Measurements from ENCODE around the gene BSN.

The BSN gene

DNA sequence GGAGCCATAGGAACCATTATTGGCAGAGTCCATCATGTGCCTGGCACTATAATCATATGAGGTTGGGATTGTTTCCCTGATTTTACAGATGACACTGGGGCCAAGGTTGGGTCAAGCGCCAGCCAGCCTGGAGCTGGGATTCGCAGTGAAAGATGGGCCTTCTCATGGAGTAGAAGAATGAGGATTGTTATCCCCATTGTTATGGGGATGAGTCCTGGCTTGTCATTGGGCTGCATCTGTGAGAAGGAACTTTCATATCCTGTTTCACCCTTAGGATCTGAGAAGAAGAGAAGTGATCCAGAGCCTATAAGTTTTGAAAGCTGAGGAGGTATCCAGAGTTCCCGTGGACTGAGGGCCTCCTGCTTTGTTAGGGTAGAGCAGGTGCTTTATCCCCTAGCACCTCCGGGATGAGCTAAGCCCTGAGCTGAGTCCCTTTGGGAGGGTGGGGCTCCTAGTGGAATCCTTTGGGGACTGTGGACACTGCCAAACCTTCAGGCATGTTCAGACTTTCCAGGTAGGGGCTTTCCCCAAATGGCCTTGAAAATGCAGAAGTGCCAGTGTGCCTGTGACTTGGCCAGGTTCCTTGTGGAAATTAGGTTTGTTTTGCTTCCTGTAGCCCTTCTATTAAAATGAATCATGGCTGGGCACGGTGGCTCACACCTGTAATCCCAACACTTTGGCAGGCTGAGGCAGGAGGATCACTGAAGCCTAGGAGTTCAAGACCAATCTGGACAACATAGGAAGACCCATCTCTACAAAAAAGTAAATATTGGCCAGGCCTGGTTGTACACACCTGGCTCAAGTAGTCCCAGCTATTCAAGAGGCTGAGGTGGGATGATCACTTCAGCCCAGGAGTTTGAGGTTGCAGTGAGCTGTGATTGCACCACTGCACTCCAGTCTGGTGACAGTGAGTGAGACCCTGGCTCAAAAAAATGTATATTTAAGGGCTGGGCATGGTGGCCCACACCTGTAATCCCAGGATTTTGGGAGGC is 30.2 kb upstream of the BSN start:
- H3K4me3 ChIP-seq (ENCODE audit: low read depth in 1 of 2, low read length in 2 of 2) = no peak overlapping the region
- no peaks in the 10 kb centered on the region for H3K9me3 ChIP-seq (ENCODE audit: low read length)
- no peak overlapping the region for H3K9ac ChIP-seq (ENCODE audit: low read length)
- H3K27ac ChIP-seq (ENCODE audit: low read depth, low read length) = no peak overlapping the region
- H3K4me1 ChIP-seq (ENCODE audit: insufficient read depth, low read length) = peaks cover 8% of the 10 kb centered on the region
- H3K36me3 ChIP-seq (ENCODE audit: insufficient read depth, low read length) = peaks cover 9% of the 10 kb centered on the region
- no peaks in the 10 kb centered on the region for H3K27me3 ChIP-seq (ENCODE audit: control insufficient read depth in 1 of 2, insufficient read depth in 2 of 2, low read length in 2 of 2)

DNA sequence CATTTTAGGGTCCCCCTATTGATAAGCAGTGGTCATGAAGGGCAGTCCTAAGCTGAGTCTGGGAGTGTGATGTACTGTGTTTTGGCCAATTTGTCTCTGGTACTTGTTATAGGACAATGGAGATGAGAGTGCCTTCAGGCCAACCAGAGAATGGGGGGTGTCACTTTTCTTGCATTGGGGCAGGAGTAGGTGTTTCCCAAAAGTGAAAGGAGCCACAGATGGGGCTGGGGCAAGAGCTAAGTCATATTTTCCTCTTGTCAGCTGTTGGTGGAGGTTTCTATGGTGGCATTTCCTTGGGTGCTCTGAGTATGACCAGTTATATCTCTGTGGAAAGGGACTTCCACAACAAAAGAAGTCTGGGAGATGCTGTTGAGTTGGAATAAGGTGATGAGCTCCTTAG is 24.7 kb upstream of the BSN start:
- H3K27ac ChIP-seq (ENCODE audit: low read depth, low read length) = no peak overlapping the region
- no peak overlapping the region for H3K4me3 ChIP-seq (ENCODE audit: low read depth in 1 of 2, low read length in 2 of 2)
- no peaks in the 10 kb centered on the region for H3K9me3 ChIP-seq (ENCODE audit: low read length)
- no peak overlapping the region for H3K9ac ChIP-seq (ENCODE audit: low read length)
- H3K36me3 ChIP-seq (ENCODE audit: insufficient read depth, low read length) = peaks cover 36% of the 10 kb centered on the region
- H3K4me1 ChIP-seq (ENCODE audit: insufficient read depth, low read length) = peaks cover 10% of the 10 kb centered on the region
- H3K27me3 ChIP-seq (ENCODE audit: control insufficient read depth in 1 of 2, insufficient read depth in 2 of 2, low read length in 2 of 2) = no peaks in the 10 kb centered on the region

DNA sequence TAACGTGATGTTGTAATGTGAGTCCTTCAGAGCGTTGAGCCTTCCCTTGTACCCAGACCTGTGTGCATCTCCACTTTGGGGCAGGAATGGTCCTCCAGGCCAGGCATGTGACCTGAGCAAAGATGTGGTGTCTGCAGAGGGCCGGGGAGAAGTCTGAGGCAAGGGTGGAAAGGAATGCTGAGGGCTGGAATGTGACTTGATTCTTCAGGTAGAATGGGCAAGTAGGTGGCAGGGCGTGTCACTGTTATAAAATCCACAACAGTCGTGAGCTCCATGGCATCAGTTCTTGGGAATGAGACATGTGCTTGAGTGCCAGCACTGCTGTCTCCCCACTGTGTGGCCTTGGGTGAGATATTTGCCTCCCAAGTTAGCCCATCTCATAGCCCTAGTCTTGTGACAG is 24.0 kb upstream of the BSN start:
- H3K36me3 ChIP-seq (ENCODE audit: insufficient read depth, low read length) = peaks cover 40% of the 10 kb centered on the region
- no peak overlapping the region for H3K9ac ChIP-seq (ENCODE audit: low read length)
- H3K27me3 ChIP-seq (ENCODE audit: control insufficient read depth in 1 of 2, insufficient read depth in 2 of 2, low read length in 2 of 2) = no peaks in the 10 kb centered on the region
- H3K4me3 ChIP-seq (ENCODE audit: low read depth in 1 of 2, low read length in 2 of 2) = no peak overlapping the region
- H3K27ac ChIP-seq (ENCODE audit: low read depth, low read length) = no peak overlapping the region
- H3K4me1 ChIP-seq (ENCODE audit: insufficient read depth, low read length) = peaks cover 16% of the 10 kb centered on the region
- H3K9me3 ChIP-seq (ENCODE audit: low read length) = no peaks in the 10 kb centered on the region

DNA sequence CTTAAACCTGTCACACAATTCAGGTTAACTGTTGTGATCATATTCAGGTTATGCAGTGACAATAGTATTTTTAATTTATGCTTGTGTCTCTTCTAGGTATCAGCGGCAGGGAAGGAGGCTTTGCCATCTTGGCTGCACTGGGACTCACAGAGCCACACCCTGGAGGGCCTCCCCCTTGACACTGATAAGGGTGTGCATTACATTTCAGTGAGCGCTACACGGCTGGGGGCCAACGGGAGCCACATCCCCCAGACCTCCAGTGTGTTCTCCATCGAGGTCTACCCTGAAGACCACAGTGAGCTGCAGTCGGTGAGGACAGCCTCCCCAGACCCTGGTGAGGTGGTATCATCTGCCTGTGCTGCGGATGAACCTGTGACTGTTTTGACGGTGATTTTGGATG is 23.6 kb upstream of the BSN start:
- Histone ChIP-seq H3K27me3 (ENCODE audit: control insufficient read depth in 1 of 2, insufficient read depth in 2 of 2, low read length in 2 of 2) (no peaks in the 10 kb centered on the region), H3K4me1 (ENCODE audit: insufficient read depth, low read length) (peaks cover 20% of the 10 kb centered on the region), H3K4me3 (ENCODE audit: low read depth in 1 of 2, low read length in 2 of 2) (no peak overlapping the region), H3K9me3 (ENCODE audit: low read length) (no peaks in the 10 kb centered on the region), H3K36me3 (ENCODE audit: insufficient read depth, low read length) (peaks cover 40% of the 10 kb centered on the region), H3K9ac (ENCODE audit: low read length) (no peak overlapping the region), H3K27ac (ENCODE audit: low read depth, low read length) (no peak overlapping the region)

DNA sequence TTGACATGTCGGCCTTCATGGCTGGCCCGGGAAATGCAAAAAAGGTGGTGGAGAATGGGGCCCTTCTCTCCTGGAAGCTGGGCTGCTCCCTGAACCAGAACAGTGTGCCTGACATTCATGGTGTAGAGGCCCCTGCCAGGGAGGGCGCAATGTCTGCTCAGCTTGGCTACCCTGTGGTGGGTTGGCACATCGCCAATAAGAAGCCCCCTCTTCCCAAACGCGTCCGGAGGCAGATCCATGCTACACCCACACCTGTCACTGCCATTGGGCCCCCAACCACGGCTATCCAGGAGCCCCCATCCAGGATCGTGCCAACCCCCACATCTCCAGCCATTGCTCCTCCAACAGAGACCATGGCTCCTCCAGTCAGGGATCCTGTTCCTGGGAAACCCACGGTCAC is 23.1 kb upstream of the BSN start:
- H3K27me3 ChIP-seq (ENCODE audit: control insufficient read depth in 1 of 2, insufficient read depth in 2 of 2, low read length in 2 of 2) = no peaks in the 10 kb centered on the region
- H3K4me3 ChIP-seq (ENCODE audit: low read depth in 1 of 2, low read length in 2 of 2) = no peak overlapping the region
- H3K9ac ChIP-seq (ENCODE audit: low read length) = no peak overlapping the region
- H3K27ac ChIP-seq (ENCODE audit: low read depth, low read length) = no peak overlapping the region
- peaks cover 23% of the 10 kb centered on the region for H3K4me1 ChIP-seq (ENCODE audit: insufficient read depth, low read length)
- H3K36me3 ChIP-seq (ENCODE audit: insufficient read depth, low read length) = peaks cover 40% of the 10 kb centered on the region
- H3K9me3 ChIP-seq (ENCODE audit: low read length) = no peaks in the 10 kb centered on the region

DNA sequence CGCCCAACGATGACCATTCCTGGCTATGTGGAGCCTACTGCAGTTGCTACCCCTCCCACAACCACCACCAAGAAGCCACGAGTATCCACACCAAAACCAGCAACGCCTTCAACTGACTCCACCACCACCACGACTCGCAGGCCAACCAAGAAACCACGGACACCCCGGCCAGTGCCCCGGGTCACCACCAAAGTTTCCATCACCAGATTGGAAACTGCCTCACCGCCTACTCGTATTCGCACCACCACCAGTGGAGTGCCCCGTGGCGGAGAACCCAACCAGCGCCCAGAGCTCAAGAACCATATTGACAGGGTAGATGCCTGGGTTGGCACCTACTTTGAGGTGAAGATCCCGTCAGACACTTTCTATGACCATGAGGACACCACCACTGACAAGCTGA is 22.6 kb upstream of the BSN start:
- Histone ChIP-seq H3K9ac (ENCODE audit: low read length) (no peak overlapping the region), H3K36me3 (ENCODE audit: insufficient read depth, low read length) (peaks cover 40% of the 10 kb centered on the region), H3K4me1 (ENCODE audit: insufficient read depth, low read length) (peaks cover 23% of the 10 kb centered on the region), H3K27ac (ENCODE audit: low read depth, low read length) (no peak overlapping the region), H3K27me3 (ENCODE audit: control insufficient read depth in 1 of 2, insufficient read depth in 2 of 2, low read length in 2 of 2) (no peaks in the 10 kb centered on the region), H3K4me3 (ENCODE audit: low read depth in 1 of 2, low read length in 2 of 2) (no peak overlapping the region), H3K9me3 (ENCODE audit: low read length) (no peaks in the 10 kb centered on the region)

DNA sequence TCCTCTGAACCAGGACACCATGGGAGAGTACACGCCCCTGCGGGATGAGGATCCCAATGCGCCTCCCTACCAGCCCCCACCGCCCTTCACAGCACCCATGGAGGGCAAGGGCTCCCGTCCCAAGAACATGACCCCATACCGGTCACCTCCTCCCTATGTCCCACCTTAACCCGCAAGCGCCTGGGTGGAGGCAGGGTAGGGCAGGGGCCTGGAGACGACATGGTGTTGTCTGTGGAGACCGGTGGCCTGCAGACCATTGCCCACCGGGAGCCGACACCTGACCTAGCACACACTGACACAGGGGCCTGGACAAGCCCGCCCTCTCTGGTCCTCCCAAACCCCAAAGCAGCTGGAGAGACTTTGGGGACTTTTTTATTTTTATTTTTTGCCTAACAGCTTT is 21.2 kb upstream of the BSN start:
- H3K27ac ChIP-seq (ENCODE audit: low read depth, low read length) = no peak overlapping the region
- peaks cover 40% of the 10 kb centered on the region for H3K36me3 ChIP-seq (ENCODE audit: insufficient read depth, low read length)
- H3K9ac ChIP-seq (ENCODE audit: low read length) = no peak overlapping the region
- no peak overlapping the region for H3K4me3 ChIP-seq (ENCODE audit: low read depth in 1 of 2, low read length in 2 of 2)
- no peaks in the 10 kb centered on the region for H3K27me3 ChIP-seq (ENCODE audit: control insufficient read depth in 1 of 2, insufficient read depth in 2 of 2, low read length in 2 of 2)
- H3K9me3 ChIP-seq (ENCODE audit: low read length) = no peaks in the 10 kb centered on the region
- H3K4me1 ChIP-seq (ENCODE audit: insufficient read depth, low read length) = peaks cover 23% of the 10 kb centered on the region

DNA sequence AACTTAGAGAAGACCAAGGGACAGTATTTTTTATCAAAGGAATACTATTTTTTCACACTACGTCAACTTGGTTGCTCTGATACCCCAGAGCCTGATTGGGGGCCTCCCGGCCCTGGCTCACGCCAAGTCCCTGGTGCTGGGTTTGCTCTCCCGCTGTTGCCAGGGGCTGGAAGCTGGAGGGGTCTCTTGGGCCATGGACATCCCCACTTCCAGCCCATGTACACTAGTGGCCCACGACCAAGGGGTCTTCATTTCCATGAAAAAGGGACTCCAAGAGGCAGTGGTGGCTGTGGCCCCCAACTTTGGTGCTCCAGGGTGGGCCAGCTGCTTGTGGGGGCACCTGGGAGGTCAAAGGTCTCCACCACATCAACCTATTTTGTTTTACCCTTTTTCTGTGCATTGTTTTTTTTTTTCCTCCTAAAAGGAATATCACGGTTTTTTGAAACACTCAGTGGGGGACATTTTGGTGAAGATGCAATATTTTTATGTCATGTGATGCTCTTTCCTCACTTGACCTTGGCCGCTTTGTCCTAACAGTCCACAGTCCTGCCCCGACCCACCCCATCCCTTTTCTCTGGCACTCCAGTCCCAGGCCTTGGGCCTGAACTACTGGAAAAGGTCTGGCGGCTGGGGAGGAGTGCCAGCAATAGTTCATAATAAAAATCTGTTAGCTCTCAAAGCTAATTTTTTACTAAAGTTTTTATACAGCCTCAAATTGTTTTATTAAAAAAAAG is 20.3 kb upstream of the BSN start:
- H3K27ac ChIP-seq (ENCODE audit: low read depth, low read length) = peak overlapping the region; percentile 52
- H3K27me3 ChIP-seq (ENCODE audit: control insufficient read depth in 1 of 2, insufficient read depth in 2 of 2, low read length in 2 of 2) = no peaks in the 10 kb centered on the region
- H3K9ac ChIP-seq (ENCODE audit: low read length) = no peak overlapping the region
- H3K9me3 ChIP-seq (ENCODE audit: low read length) = no peaks in the 10 kb centered on the region
- H3K4me1 ChIP-seq (ENCODE audit: insufficient read depth, low read length) = peaks cover 23% of the 10 kb centered on the region
- H3K4me3 ChIP-seq (ENCODE audit: low read depth in 1 of 2, low read length in 2 of 2) = no peak overlapping the region
- peaks cover 40% of the 10 kb centered on the region for H3K36me3 ChIP-seq (ENCODE audit: insufficient read depth, low read length)

DNA sequence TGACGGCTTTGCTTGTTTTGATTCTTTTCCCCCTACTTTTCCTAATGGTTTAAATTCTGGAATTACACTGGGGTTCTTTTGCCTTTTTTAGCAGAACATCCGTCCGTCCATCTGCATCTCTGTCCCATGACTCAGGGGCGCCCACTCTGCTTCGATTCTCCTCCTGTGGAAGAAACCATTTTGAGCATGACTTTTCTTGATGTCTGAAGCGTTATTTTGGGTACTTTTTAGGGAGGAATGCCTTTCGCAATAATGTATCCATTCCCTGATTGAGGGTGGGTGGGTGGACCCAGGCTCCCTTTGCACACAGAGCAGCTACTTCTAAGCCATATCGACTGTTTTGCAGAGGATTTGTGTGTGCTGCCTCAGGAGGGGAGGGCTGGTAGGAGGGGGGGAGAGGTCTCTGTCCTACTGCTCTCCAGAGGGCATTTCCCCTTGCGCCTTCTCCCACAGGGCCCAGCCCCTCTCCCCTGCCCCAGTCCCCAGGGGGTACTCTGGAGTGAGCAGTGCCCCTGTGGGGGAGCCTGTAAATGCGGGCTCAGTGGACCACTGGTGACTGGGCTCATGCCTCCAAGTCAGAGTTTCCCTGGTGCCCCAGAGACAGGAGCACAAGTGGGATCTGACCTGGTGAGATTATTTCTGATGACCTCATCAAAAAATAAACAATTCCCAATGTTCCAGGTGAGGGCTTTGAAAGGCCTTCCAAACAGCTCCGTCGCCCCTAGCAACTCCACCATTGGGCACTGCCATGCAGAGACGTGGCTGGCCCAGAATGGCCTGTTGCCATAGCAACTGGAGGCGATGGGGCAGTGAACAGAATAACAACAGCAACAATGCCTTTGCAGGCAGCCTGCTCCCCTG is 19.5 kb upstream of the BSN start:
- H3K27ac ChIP-seq (ENCODE audit: low read depth, low read length) = no peak overlapping the region
- H3K9me3 ChIP-seq (ENCODE audit: low read length) = no peaks in the 10 kb centered on the region
- H3K36me3 ChIP-seq (ENCODE audit: insufficient read depth, low read length) = peaks cover 36% of the 10 kb centered on the region

DNA sequence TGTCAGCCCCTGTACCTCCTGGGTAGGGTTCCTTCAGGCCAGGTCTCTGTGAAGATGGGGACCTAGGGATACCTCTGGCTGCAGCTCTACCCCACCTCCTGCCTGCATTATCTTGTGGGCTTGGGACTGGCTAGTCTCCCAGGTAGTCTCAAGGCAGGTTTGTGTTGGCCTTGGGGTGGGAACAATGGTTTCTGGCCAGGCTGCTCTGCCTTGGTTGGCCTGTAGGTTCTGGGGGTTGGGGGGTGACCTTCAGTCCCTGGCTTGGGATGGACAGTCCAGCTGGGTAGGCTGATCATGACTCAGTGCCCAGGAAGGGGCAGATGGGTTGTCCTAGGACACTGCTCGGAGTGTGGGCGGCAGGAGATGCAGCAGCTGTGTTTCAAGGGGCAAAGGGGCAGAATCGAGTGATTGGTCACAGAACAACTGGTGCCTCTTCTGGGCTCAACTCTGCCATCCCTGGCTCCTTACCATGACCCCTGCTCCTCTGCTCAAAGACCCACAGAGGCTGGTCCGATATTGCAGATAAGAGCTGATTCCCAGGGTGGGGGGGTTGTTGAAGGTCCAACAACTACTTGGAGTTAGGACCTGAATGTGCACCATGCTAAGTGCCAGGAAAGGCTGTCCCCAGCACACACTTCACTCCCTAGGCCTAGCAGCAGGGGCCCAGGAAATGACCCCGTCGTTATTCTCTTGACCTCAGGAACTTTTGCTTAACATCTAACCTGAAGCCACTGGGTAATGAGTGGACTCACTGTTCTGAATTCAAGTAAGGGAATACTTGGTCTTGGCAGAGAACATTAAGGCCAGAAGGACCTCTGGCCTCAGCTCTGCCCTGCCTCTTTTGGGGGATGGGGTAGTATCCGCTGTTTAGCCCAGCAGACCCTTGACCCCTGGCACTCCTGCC is 18.1 kb upstream of the BSN start:
- no peaks in the 10 kb centered on the region for H3K27me3 ChIP-seq (ENCODE audit: control insufficient read depth in 1 of 2, insufficient read depth in 2 of 2, low read length in 2 of 2)
- H3K9ac ChIP-seq (ENCODE audit: low read length) = no peak overlapping the region
- H3K4me1 ChIP-seq (ENCODE audit: insufficient read depth, low read length) = peaks cover 29% of the 10 kb centered on the region
- H3K36me3 ChIP-seq (ENCODE audit: insufficient read depth, low read length) = peaks cover 31% of the 10 kb centered on the region
- H3K27ac ChIP-seq (ENCODE audit: low read depth, low read length) = no peak overlapping the region
- no peaks in the 10 kb centered on the region for H3K9me3 ChIP-seq (ENCODE audit: low read length)
- no peak overlapping the region for H3K4me3 ChIP-seq (ENCODE audit: low read depth in 1 of 2, low read length in 2 of 2)

More for the DNA sequence above, 19.5 kb upstream of the BSN start:
- Histone ChIP-seq H3K4me3 (ENCODE audit: low read depth in 1 of 2, low read length in 2 of 2) (no peak overlapping the region), H3K9ac (ENCODE audit: low read length) (no peak overlapping the region), H3K27me3 (ENCODE audit: control insufficient read depth in 1 of 2, insufficient read depth in 2 of 2, low read length in 2 of 2) (no peaks in the 10 kb centered on the region), H3K4me1 (ENCODE audit: insufficient read depth, low read length) (peaks cover 23% of the 10 kb centered on the region)

Data from muscle layer of colon (tissue), 2 donors.